ENCODE results near the gene AOAH. TPM values are rescaled to one million over a fixed set of nuclear protein-coding genes. Genes with fewer than 3 reads are reported as not detected.

Gene AOAH
- total and polyA plus RNA-seq, 12 donors, result 3.4 to 52.0 (median 13.6) TPM

DNA sequence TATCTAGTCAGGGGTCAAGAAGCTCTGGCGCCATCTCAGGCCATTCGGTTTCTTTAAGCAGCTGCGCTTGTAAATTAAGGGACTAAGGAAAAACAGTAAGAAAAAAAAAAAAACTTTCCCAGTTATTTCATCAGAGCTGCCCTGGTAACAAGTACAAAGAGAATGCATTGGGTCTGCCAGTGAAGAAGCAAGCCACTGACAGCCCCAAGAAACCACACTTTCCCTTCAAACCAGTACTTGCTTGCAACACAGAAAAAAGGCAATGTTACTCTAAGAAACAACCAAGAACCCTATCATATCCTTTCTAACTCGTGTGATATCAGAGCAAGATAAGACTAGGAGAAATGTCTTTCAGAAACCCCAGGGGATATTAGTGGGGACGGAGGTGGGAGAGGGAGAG is 40.6 kb upstream of the AOAH start:
- no peak overlapping the region for H3K4me3 ChIP-seq
- 75 to 85% (median 84%) methylated on average over 5 of the region's 5 CpGs for WGBS, 4 donors

DNA sequence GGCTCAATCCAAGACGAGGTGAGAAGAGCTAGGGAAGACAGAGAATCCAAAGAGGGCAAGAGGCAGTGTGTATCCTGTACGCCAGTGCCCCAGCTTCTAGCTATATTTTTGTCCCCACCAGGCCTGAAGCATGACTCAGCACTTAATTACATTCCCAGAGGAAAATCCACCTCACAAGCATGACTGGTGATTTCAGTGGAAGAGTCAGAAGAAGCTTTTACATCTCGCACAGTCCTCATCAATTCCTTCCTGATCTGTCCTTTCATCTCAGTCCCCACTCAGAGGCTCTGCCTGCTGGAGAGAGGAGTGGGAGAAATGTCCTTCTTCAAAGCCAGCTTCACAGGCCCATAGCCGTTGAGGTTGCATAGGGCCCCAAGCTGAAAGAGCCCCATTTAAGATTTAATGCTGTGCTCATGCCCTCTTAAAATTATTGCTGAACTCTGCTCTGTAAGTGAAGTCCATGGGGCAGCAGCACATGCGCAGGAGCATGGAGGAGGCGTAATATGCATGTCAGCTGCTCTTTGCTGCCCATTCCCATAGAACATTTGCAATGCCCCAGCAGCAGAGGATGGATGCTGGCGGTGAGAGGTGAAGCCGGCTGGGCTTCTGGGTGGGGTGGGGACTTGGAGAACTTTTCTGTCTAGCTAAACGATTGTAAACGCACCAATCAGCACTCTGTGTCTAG is 39.0 kb upstream of the AOAH start:
- H3K4me3 ChIP-seq, result no peak overlapping the region
- no peaks in the 10 kb centered on the region for H3K4me1 ChIP-seq (replicated peaks in 1 of 2)
- no peaks in the 10 kb centered on the region for H3K9me3 ChIP-seq (replicated peaks in 1 of 3)
- TF ChIP-seq, protein P1, sequence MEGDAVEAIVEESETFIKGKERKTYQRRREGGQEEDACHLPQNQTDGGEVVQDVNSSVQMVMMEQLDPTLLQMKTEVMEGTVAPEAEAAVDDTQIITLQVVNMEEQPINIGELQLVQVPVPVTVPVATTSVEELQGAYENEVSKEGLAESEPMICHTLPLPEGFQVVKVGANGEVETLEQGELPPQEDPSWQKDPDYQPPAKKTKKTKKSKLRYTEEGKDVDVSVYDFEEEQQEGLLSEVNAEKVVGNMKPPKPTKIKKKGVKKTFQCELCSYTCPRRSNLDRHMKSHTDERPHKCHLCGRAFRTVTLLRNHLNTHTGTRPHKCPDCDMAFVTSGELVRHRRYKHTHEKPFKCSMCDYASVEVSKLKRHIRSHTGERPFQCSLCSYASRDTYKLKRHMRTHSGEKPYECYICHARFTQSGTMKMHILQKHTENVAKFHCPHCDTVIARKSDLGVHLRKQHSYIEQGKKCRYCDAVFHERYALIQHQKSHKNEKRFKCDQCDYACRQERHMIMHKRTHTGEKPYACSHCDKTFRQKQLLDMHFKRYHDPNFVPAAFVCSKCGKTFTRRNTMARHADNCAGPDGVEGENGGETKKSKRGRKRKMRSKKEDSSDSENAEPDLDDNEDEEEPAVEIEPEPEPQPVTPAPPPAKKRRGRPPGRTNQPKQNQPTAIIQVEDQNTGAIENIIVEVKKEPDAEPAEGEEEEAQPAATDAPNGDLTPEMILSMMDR (IDR thresholded peaks at IDR 0.05), result no peak
- TF ChIP-seq POLR2A (IDR thresholded peaks at IDR 0.05), result no peak
- no peak for DNase-seq
- no peaks in the 10 kb centered on the region for H3K27me3 ChIP-seq
- no peaks in the 10 kb centered on the region for H3K36me3 ChIP-seq (replicated peaks in 1 of 2)
- H3K27ac ChIP-seq, result no peak overlapping the region
- intact Hi-C loops (cut with DNase I), result no loop called here
- 71 to 89% (median 84%) methylated on average over 10 of the region's 10 CpGs for WGBS, 4 donors

More for the DNA sequence above, 40.6 kb upstream of the AOAH start:
- Histone ChIP-seq H3K36me3 (replicated peaks in 1 of 2) (no peaks in the 10 kb centered on the region), H3K4me1 (replicated peaks in 1 of 2) (no peaks in the 10 kb centered on the region), H3K27ac (no peak overlapping the region), H3K9me3 (replicated peaks in 1 of 3) (no peaks in the 10 kb centered on the region), H3K27me3 (no peaks in the 10 kb centered on the region)
- no peak for DNase-seq
- TF ChIP-seq POLR2A (IDR thresholded peaks at IDR 0.05), result no peak
- TF ChIP-seq, protein P1 (IDR thresholded peaks at IDR 0.05), result no peak
- intact Hi-C loops (cut with DNase I), result no loop called here

DNA sequence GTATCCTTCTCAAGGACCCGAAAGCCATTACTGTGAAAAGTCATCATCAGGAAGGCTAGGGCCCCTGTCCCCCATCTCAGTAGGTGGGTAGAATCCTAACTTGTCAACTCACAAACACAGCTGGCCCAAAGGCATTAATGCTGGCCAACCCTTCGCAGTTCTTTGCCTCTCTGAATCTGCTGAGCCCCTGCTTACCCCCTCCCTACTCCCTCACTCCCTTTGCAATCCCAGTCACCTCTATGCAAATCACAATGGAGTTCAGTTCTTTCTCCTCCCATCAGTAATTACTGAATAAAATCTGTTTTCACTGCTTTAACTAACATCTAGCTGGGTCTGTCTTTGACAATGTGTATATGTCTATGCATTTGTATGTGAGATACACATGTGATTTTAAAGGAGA is 38.1 kb upstream of the AOAH start:
- H3K9me3 ChIP-seq (replicated peaks in 1 of 3), result no peaks in the 10 kb centered on the region
- no peaks in the 10 kb centered on the region for H3K27me3 ChIP-seq
- intact Hi-C loops (cut with DNase I), result no loop called here
- DNase-seq, result no peak
- no peak overlapping the region for H3K27ac ChIP-seq
- no peaks in the 10 kb centered on the region for H3K36me3 ChIP-seq (replicated peaks in 1 of 2)
- no peak for TF ChIP-seq POLR2A (IDR thresholded peaks at IDR 0.05)
- TF ChIP-seq, protein P1 (IDR thresholded peaks at IDR 0.05), result no peak
- H3K4me1 ChIP-seq (replicated peaks in 1 of 2), result no peaks in the 10 kb centered on the region
- H3K4me3 ChIP-seq, result no peak overlapping the region
- WGBS, 4 donors, result 80 to 96% (median 88%) methylated on average over 2 of the region's 2 CpGs

DNA sequence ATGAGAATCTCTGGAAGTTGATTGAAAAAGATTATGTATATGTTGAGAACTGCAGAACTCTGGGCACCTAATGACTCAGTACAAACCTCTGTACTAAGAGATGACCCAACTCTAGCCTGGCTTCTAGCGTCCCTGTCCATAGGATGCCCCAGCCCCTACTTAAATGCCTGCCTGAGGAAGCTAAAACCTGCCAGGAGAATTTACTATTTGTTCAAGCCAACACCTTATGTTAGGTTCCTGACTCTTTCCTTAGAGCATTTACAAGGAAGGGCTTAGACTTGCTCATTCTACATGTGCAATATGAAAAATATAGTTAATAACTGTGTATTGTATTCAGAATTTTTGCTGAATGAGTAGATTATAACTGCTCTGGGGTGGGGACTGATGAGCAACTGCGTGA is 37.5 kb upstream of the AOAH start:
- Histone ChIP-seq H3K4me1 (replicated peaks in 1 of 2) (no peaks in the 10 kb centered on the region), H3K27me3 (no peaks in the 10 kb centered on the region), H3K36me3 (replicated peaks in 1 of 2) (no peaks in the 10 kb centered on the region), H3K4me3 (no peak overlapping the region), H3K27ac (no peak overlapping the region), H3K9me3 (replicated peaks in 1 of 3) (no peaks in the 10 kb centered on the region)
- DNase-seq, result no peak
- WGBS, 4 donors, result 80 to 87% (median 87%) methylated on average over 2 of the region's 2 CpGs
- TF ChIP-seq POLR2A (IDR thresholded peaks at IDR 0.05), result no peak
- TF ChIP-seq, protein P1 (IDR thresholded peaks at IDR 0.05), result no peak
- intact Hi-C loops (cut with DNase I), result no loop called here

Data from adrenal gland (tissue), 12 donors.